ENCODE data around the gene CACNA2D3. TPM values are rescaled to one million over a fixed set of nuclear protein-coding genes. Genes with fewer than 3 reads are reported as not detected.

Gene CACNA2D3
- total and polyA plus RNA-seq, 2 experiments from 2014 or later, result 0.30 to 0.43 TPM

GRCh38 chr3:54756330-54756731, 634.0 kb downstream of the CACNA2D3 start:
- no peaks in the 10 kb centered on the region for H3K27me3 ChIP-seq (replicated peaks; ENCODE audit: insufficient read depth)
- no peak overlapping the region for H3K4me2 ChIP-seq (ENCODE audit: unreplicated experiment)
- no peaks in the 10 kb centered on the region for H3K79me2 ChIP-seq (ENCODE audit: insufficient read depth)
- peak overlapping the region; percentile 69 for H3K27ac ChIP-seq
- no peaks in the 10 kb centered on the region for H3K9me3 ChIP-seq (ENCODE audit: low read depth)
- H3F3A ChIP-seq (ENCODE audit: insufficient read depth), result 0 out of 2 replicates have a peak, but pooled peaks cover 5% of the 10 kb centered on the region
- WGBS, 2 experiments (ENCODE audit: low coverage in 1 of 2, low lambda C conversion rate in 2 of 2, missing lambda C conversion rate in 2 of 2), result 42 to 43% methylated on average over 7 of the region's 7 CpGs
- no peaks in the 10 kb centered on the region for H3K9me2 ChIP-seq (ENCODE audit: insufficient read depth)
- H4K20me1 ChIP-seq (ENCODE audit: insufficient read depth), result no peaks in the 10 kb centered on the region
- no peak for TF ChIP-seq EZH2phosphoT487 (IDR thresholded peaks at IDR 0.05; ENCODE audit: insufficient read depth, low read depth)
- H3K36me3 ChIP-seq (ENCODE audit: low read depth), result no peaks in the 10 kb centered on the region
- peak; percentile 53 for DNase-seq
- in situ Hi-C loops (cut with MboI), result no loop called here
- H3K4me3 ChIP-seq, result no peak overlapping the region
- H2AFZ ChIP-seq, result no peak overlapping the region
- peaks cover 16% of the 10 kb centered on the region; the same call in 1 of the 2 replicates for H3K4me1 ChIP-seq (ENCODE audit: insufficient read depth)
- peak overlapping the region; percentile 37; the same call in 1 of the 2 replicates for H3K9ac ChIP-seq

- in situ Hi-C loops (cut with MboI), result no loop called here
- TF ChIP-seq EZH2phosphoT487 (IDR thresholded peaks at IDR 0.05; ENCODE audit: insufficient read depth, low read depth) (no peak), EZH2 (IDR thresholded peaks at IDR 0.05; ENCODE audit: insufficient read depth, poor library complexity, severe bottlenecking) (no peak)
- H3K36me3 ChIP-seq (ENCODE audit: low read depth), result no peaks in the 10 kb centered on the region
- H4K20me1 ChIP-seq (ENCODE audit: insufficient read depth), result no peaks in the 10 kb centered on the region
- H3K9me2 ChIP-seq (ENCODE audit: insufficient read depth), result no peaks in the 10 kb centered on the region
- no peaks in the 10 kb centered on the region for H3K27me3 ChIP-seq (replicated peaks; ENCODE audit: insufficient read depth)
- no peak overlapping the region for H3K9ac ChIP-seq
- 72 to 80% methylated on average over 3 of the region's 3 CpGs for WGBS, 2 experiments (ENCODE audit: low coverage in 1 of 2, low lambda C conversion rate in 2 of 2, missing lambda C conversion rate in 2 of 2)
- no peak overlapping the region for H3K27ac ChIP-seq
- H2AFZ ChIP-seq, result no peak overlapping the region
- H3K4me2 ChIP-seq (ENCODE audit: unreplicated experiment), result no peak overlapping the region
- H3K4me1 ChIP-seq (ENCODE audit: insufficient read depth), result peaks cover 16% of the 10 kb centered on the region; the same call in 1 of the 2 replicates
- DNase-seq, result no peak
- H3K79me2 ChIP-seq (ENCODE audit: insufficient read depth), result no peaks in the 10 kb centered on the region
- 0 out of 2 replicates have a peak, but pooled peaks cover 5% of the 10 kb centered on the region for H3F3A ChIP-seq (ENCODE audit: insufficient read depth)
- H3K4me3 ChIP-seq, result no peak overlapping the region
- no peaks in the 10 kb centered on the region for H3K9me3 ChIP-seq (ENCODE audit: low read depth)
Measured at GRCh38 chr3:54758461-54758860, 636.1 kb downstream of the CACNA2D3 start.

- Histone ChIP-seq H3K4me1 (ENCODE audit: insufficient read depth) (peaks cover 16% of the 10 kb centered on the region; the same call in 1 of the 2 replicates), H3K9ac (no peak overlapping the region), H3K79me2 (ENCODE audit: insufficient read depth) (no peaks in the 10 kb centered on the region), H3K27ac (no peak overlapping the region), H3K4me2 (ENCODE audit: unreplicated experiment) (no peak overlapping the region), H2AFZ (no peak overlapping the region), H3F3A (ENCODE audit: insufficient read depth) (0 out of 2 replicates have a peak, but pooled peaks cover 5% of the 10 kb centered on the region), H3K27me3 (replicated peaks; ENCODE audit: insufficient read depth) (no peaks in the 10 kb centered on the region), H3K9me2 (ENCODE audit: insufficient read depth) (no peaks in the 10 kb centered on the region), H4K20me1 (ENCODE audit: insufficient read depth) (no peaks in the 10 kb centered on the region), H3K4me3 (no peak overlapping the region), H3K36me3 (ENCODE audit: low read depth) (no peaks in the 10 kb centered on the region), H3K9me3 (ENCODE audit: low read depth) (no peaks in the 10 kb centered on the region)
- in situ Hi-C loops (cut with MboI), result no loop called here
- no peak for DNase-seq
- 28 to 34% methylated on average over 2 of the region's 2 CpGs for WGBS, 2 experiments (ENCODE audit: low coverage in 1 of 2, low lambda C conversion rate in 2 of 2, missing lambda C conversion rate in 2 of 2)
- TF ChIP-seq EZH2 (IDR thresholded peaks at IDR 0.05; ENCODE audit: insufficient read depth, poor library complexity, severe bottlenecking), result no peak
- TF ChIP-seq EZH2phosphoT487 (IDR thresholded peaks at IDR 0.05; ENCODE audit: insufficient read depth, low read depth), result no peak
Measured at GRCh38 chr3:54759166-54759565, 636.8 kb downstream of the CACNA2D3 start.

- Histone ChIP-seq H3K4me1 (ENCODE audit: insufficient read depth) (peaks cover 16% of the 10 kb centered on the region; the same call in 1 of the 2 replicates), H3K9ac (no peak overlapping the region), H3K36me3 (ENCODE audit: low read depth) (no peaks in the 10 kb centered on the region), H3K9me3 (ENCODE audit: low read depth) (no peaks in the 10 kb centered on the region), H3K9me2 (ENCODE audit: insufficient read depth) (no peaks in the 10 kb centered on the region), H4K20me1 (ENCODE audit: insufficient read depth) (no peaks in the 10 kb centered on the region), H3K4me3 (no peak overlapping the region), H3K79me2 (ENCODE audit: insufficient read depth) (no peaks in the 10 kb centered on the region), H3K27ac (no peak overlapping the region), H3F3A (ENCODE audit: insufficient read depth) (0 out of 2 replicates have a peak, but pooled peaks cover 5% of the 10 kb centered on the region), H3K4me2 (ENCODE audit: unreplicated experiment) (no peak overlapping the region), H2AFZ (no peak overlapping the region), H3K27me3 (replicated peaks; ENCODE audit: insufficient read depth) (no peaks in the 10 kb centered on the region)
- 34 to 36% methylated on average over 2 of the region's 2 CpGs for WGBS, 2 experiments (ENCODE audit: low coverage in 1 of 2, low lambda C conversion rate in 2 of 2, missing lambda C conversion rate in 2 of 2)
- peak; percentile 15 for DNase-seq
- in situ Hi-C loops (cut with MboI), result no loop called here
- TF ChIP-seq EZH2 (IDR thresholded peaks at IDR 0.05; ENCODE audit: insufficient read depth, poor library complexity, severe bottlenecking), result no peak
- TF ChIP-seq EZH2phosphoT487 (IDR thresholded peaks at IDR 0.05; ENCODE audit: insufficient read depth, low read depth), result no peak
Measured at GRCh38 chr3:54760201-54760600, 637.8 kb downstream of the CACNA2D3 start.

GRCh38 chr3:54761637-54762036, 639.3 kb downstream of the CACNA2D3 start:
- 0% methylated on average over 1 of the region's 1 CpG for WGBS, 2 experiments (ENCODE audit: low coverage in 1 of 2, low lambda C conversion rate in 2 of 2, missing lambda C conversion rate in 2 of 2)
- no peak overlapping the region for H3K9ac ChIP-seq
- H3K36me3 ChIP-seq (ENCODE audit: low read depth), result no peaks in the 10 kb centered on the region
- DNase-seq, result no peak
- in situ Hi-C loops (cut with MboI), result no loop called here
- no peaks in the 10 kb centered on the region for H3K9me3 ChIP-seq (ENCODE audit: low read depth)
- H3K4me2 ChIP-seq (ENCODE audit: unreplicated experiment), result no peak overlapping the region
- no peak overlapping the region for H2AFZ ChIP-seq
- no peaks in the 10 kb centered on the region for H3K27me3 ChIP-seq (replicated peaks; ENCODE audit: insufficient read depth)
- no peaks in the 10 kb centered on the region for H3K9me2 ChIP-seq (ENCODE audit: insufficient read depth)
- H3K4me1 ChIP-seq (ENCODE audit: insufficient read depth), result peaks cover 6% of the 10 kb centered on the region; the same call in 1 of the 2 replicates
- no peaks in the 10 kb centered on the region for H3F3A ChIP-seq (ENCODE audit: insufficient read depth)
- no peaks in the 10 kb centered on the region for H4K20me1 ChIP-seq (ENCODE audit: insufficient read depth)
- H3K79me2 ChIP-seq (ENCODE audit: insufficient read depth), result no peaks in the 10 kb centered on the region
- no peak overlapping the region for H3K4me3 ChIP-seq
- TF ChIP-seq EZH2phosphoT487 (IDR thresholded peaks at IDR 0.05; ENCODE audit: insufficient read depth, low read depth) (no peak), EZH2 (IDR thresholded peaks at IDR 0.05; ENCODE audit: insufficient read depth, poor library complexity, severe bottlenecking) (no peak)
- H3K27ac ChIP-seq, result no peak overlapping the region
